Liver (tissue), 9 donors: Measurements from ENCODE around the gene VENTX. TPM values are rescaled to one million over a fixed set of nuclear protein-coding genes. Genes with fewer than 3 reads are reported as not detected.

Experiments used
- DNase-seq: peaks from one replicate; pipeline ENCODE4 v3.0.0-alpha.2; 2017; ENCODE audit warnings: low spot score
- H3K27ac ChIP-seq, 2 donors: one replicate each; pipeline ENCODE4 v1.7.0; 2013; ENCODE audit warnings: inconsistent platforms in 2 of 2, low read length in 2 of 2, control low read depth in 1 of 2, low read depth in 1 of 2, mild to moderate bottlenecking in 1 of 2
- H3K27me3 ChIP-seq, 4 donors: one replicate each; pipeline versions ENCODE4 v1.6.1 to v1.7.0; 2013; ENCODE audit warnings: low read length in 3 of 4, inconsistent platforms in 1 of 4, mild to moderate bottlenecking in 1 of 4, moderate library complexity in 1 of 4; ENCODE audit not compliant: control insufficient read depth in 4 of 4, insufficient read depth in 4 of 4
- H3K36me3 ChIP-seq, 4 donors: one replicate each; pipeline versions ENCODE4 v1.6.1 to v1.7.0; 2013; ENCODE audit warnings: low read length in 3 of 4, mild to moderate bottlenecking in 3 of 4, low read depth in 1 of 4, moderate library complexity in 1 of 4; ENCODE audit not compliant: control insufficient read depth in 4 of 4, insufficient read depth in 3 of 4
- H3K4me1 ChIP-seq, 4 donors: one replicate each; pipeline versions ENCODE4 v1.6.1 to v1.7.0; 2013; ENCODE audit warnings: low read length in 3 of 4, mild to moderate bottlenecking in 3 of 4, moderate library complexity in 1 of 4; ENCODE audit not compliant: control insufficient read depth in 4 of 4, insufficient read depth in 4 of 4
- H3K4me3 ChIP-seq, 3 donors: one replicate each; pipeline versions ENCODE4 v1.6.1 to v1.7.0; 2013; ENCODE audit warnings: low read length in 3 of 3, control low read depth in 1 of 3, low read depth in 1 of 3, mild to moderate bottlenecking in 1 of 3
- H3K9ac ChIP-seq, 2 donors: one replicate each; pipeline ENCODE4 v1.7.0; 2013; ENCODE audit warnings: low read length in 2 of 2, mild to moderate bottlenecking in 2 of 2, moderate library complexity in 2 of 2, control low read depth in 1 of 2, low read depth in 1 of 2
- H3K9me3 ChIP-seq, 4 donors: one replicate each; pipeline versions ENCODE4 v1.6.1 to v1.7.0; 2013; ENCODE audit warnings: low read length in 3 of 4; ENCODE audit not compliant: control insufficient read depth in 4 of 4
- ATF3 ChIP-seq: IDR thresholded peaks from 2 replicates; pipeline ENCODE4 v1.6.1; 2016; ENCODE audit warnings: antibody characterized with exemption
- CTCF ChIP-seq: fragments of 150-350 bp; IDR thresholded peaks from 2 replicates; pipeline ENCODE4 v1.5.1; 2017; ENCODE audit warnings: improper control_type of control experiment, low read depth, low read length; ENCODE audit not compliant: missing input control
- EGR1 ChIP-seq, 2 donors: IDR thresholded peaks; 2 replicates each; pipeline ENCODE4 v1.6.1; 2016 to 2018; ENCODE audit warnings: antibody characterized with exemption in 2 of 2, low read depth in 2 of 2
- FOXA1 ChIP-seq: IDR thresholded peaks from 2 replicates; pipeline ENCODE4 v1.6.1; 2016; ENCODE audit warnings: antibody characterized with exemption
- FOXA2 ChIP-seq: IDR thresholded peaks from 2 replicates; pipeline ENCODE4 v1.6.1; 2016; ENCODE audit warnings: antibody characterized with exemption
- HNF4A ChIP-seq, 2 donors: conservative IDR thresholded peaks; 2 replicates each; pipeline ENCODE4 v1.6.1; 2016; ENCODE audit warnings: antibody characterized with exemption in 2 of 2, mild to moderate bottlenecking in 2 of 2
- JUND ChIP-seq, 2 donors: IDR thresholded peaks; 2 replicates each; pipeline ENCODE4 v1.6.1; 2016; ENCODE audit warnings: antibody characterized with exemption in 2 of 2
- MAX ChIP-seq: IDR thresholded peaks from 2 replicates; pipeline ENCODE4 v1.6.1; 2016; ENCODE audit warnings: antibody characterized with exemption
- REST ChIP-seq: IDR thresholded peaks from 2 replicates; pipeline ENCODE4 v1.6.1; 2016; ENCODE audit warnings: antibody characterized with exemption, mild to moderate bottlenecking
- RXRA ChIP-seq, 2 donors: IDR thresholded peaks; 2 replicates each; pipeline ENCODE4 v1.6.1; 2017 to 2018; ENCODE audit warnings: antibody characterized with exemption in 2 of 2, mild to moderate bottlenecking in 1 of 2
- SP1 ChIP-seq: IDR thresholded peaks from 2 replicates; pipeline ENCODE4 v1.6.1; 2018; ENCODE audit warnings: antibody characterized with exemption, mild to moderate bottlenecking
- TAF1 ChIP-seq: conservative IDR thresholded peaks from 2 replicates; pipeline ENCODE4 v1.6.1; 2016; ENCODE audit warnings: antibody characterized with exemption, mild to moderate bottlenecking
- YY1 ChIP-seq: IDR thresholded peaks from 2 replicates; pipeline ENCODE4 v1.6.1; 2016; ENCODE audit warnings: antibody characterized with exemption, mild to moderate bottlenecking
- ZBTB33 ChIP-seq: IDR thresholded peaks from 2 replicates; pipeline ENCODE4 v1.6.1; 2016; ENCODE audit warnings: antibody characterized with exemption
- WGBS: extraction: QIAGEN DNeasy Blood & Tissue Kit; methylation state at CpG from one replicate; pipeline ENCODE4 v1.1.7; 2013; 5-methylcytosine and 5-hydroxymethylcytosine counted together
- polyA plus RNA-seq, 2 donors: library from polyadenylated mRNA; stranded (reverse) in 1 of 2; unstranded in 1 of 2; fragments of 200-250 nt in 1 of 2; fragments of >200 nt in 1 of 2; fragmentation: Nextera tagmentation in 1 of 2; extraction: Ambion mirVana in 1 of 2; gene quantifications; one replicate each; pipeline versions ENCODE4 v1.2.1 to v1.2.3, GENCODE V29; 2013 to 2015
- total RNA-seq, 2 donors: library from RNA; depleted of rRNA; stranded (reverse); fragments of >200 nt; gene quantifications; one replicate each; pipeline ENCODE4 v1.2.3, GENCODE V29; 2014
- donor health status: healthy.
- donor health status: healthy.
- donor health status: healthy.
- donor health status: healthy.
- donor health status: healthy.

Gene VENTX
- total and polyA plus RNA-seq, 4 donors, result 0.05 to 0.25 (median 0.09) TPM

- no peaks in the 10 kb centered on the region for H3K9me3 ChIP-seq
- H3K4me3 ChIP-seq, result no peak overlapping the region
- H3K9ac ChIP-seq, result no peak overlapping the region
- H3K27ac ChIP-seq, result no peak overlapping the region
- no peak for DNase-seq
- no peaks in the 10 kb centered on the region for H3K4me1 ChIP-seq
- H3K36me3 ChIP-seq, result peaks cover 0 to 6% (median 0%) of the 10 kb centered on the region in 4 donors
- no peaks in the 10 kb centered on the region for H3K27me3 ChIP-seq
- TF ChIP-seq ZBTB33 (no peak), CTCF (no peak), EGR1 (IDR thresholded peaks at IDR 0.05; ENCODE audit: low read depth in 2 of 2) (no peak), FOXA2 (no peak), FOXA1 (no peak), SP1 (no peak), JUND (IDR thresholded peaks at IDR 0.05) (no peak)
- WGBS, result 87% methylated on average over 19 of the region's 19 CpGs
These were observed 42.6 kb upstream of the VENTX start for GRCh38 chr10:133195096-133195495.

- no peaks in the 10 kb centered on the region for H3K9me3 ChIP-seq
- TF ChIP-seq RXRA (IDR thresholded peaks at IDR 0.05) (no peak), FOXA2 (no peak), HNF4A (conservative IDR thresholded peaks at IDR 0.05) (no peak), YY1 (no peak), TAF1 (no peak), MAX (no peak), ATF3 (no peak), FOXA1 (no peak), ZBTB33 (no peak), SP1 (no peak), REST (no peak), CTCF (no peak)
- H3K27me3 ChIP-seq, result no peaks in the 10 kb centered on the region
- no peaks in the 10 kb centered on the region for H3K4me1 ChIP-seq
- H3K27ac ChIP-seq, result no peak overlapping the region
- DNase-seq, result no peak
- H3K4me3 ChIP-seq, result no peak overlapping the region
- WGBS, result 95% methylated on average over 23 of the region's 23 CpGs
- H3K36me3 ChIP-seq, result peaks cover 0 to 6% (median 0%) of the 10 kb centered on the region in 4 donors
- no peak overlapping the region for H3K9ac ChIP-seq
These were observed 42.0 kb upstream of the VENTX start for GRCh38 chr10:133195611-133196010.
